ENCODE results near the gene SULT1A2. TPM values are rescaled to one million over a fixed set of nuclear protein-coding genes. Genes with fewer than 3 reads are reported as not detected.

Gene SULT1A2
- polyA plus RNA-seq, 1 of the 3 experiments (the other 2 are of a cell fraction) = 0.07 TPM

DNA sequence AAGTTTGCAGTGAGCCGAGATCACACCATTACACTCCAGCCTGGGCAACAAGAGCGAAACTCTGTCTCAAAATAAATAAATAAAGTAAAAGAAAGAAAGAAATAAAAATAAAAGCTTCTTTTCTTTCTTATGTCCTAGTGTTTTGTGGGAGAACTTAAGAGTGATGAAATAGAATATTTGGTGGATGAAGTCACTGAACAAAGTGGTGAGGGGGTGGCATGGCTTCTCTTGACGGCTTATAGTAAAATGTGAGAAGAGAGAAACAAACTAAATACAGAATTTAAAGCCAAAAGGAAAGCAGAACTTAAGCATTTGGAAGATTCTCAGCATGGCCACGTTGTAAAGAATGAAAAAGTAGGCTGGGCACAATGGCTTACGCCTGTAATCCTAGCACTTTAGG, 27.8 kb downstream of the SULT1A2 start:
- H3K79me2 ChIP-seq (ENCODE audit: insufficient read depth) = 0 out of 2 replicates have a peak, but pooled peaks cover 11% of the 10 kb centered on the region
- no peak overlapping the region for H3K9ac ChIP-seq
- H2AFZ ChIP-seq (ENCODE audit: low read depth) = no peak overlapping the region
- ChIA-PET CTCF (interaction anchor here (0.9 to 1.0 kb wide), 2 partner anchors 14 kb away, joined by 3 read pairs; no protein-coding TSS in a partner anchor), POLR2A (no interaction called here)
- H3K4me1 ChIP-seq (ENCODE audit: control insufficient read depth in 1 of 2, insufficient read depth in 2 of 2, low read depth in 1 of 2, low read length in 1 of 2) = peaks cover 0 to under 1% of the 10 kb centered on the region in 2 experiments; a peak in 1 of 4 replicates
- 93% methylated on average over 5 of the region's 5 CpGs for WGBS (ENCODE audit: low lambda C conversion rate)
- H3K9me2 ChIP-seq = no peaks in the 10 kb centered on the region
- H4K20me1 ChIP-seq (ENCODE audit: insufficient read depth) = no peaks in the 10 kb centered on the region
- TF ChIP-seq NFIC (IDR thresholded peaks at IDR 0.05; ENCODE audit: borderline replicate concordance) (no peak), JUND (IDR thresholded peaks at IDR 0.05) (no peak), FOXM1 (IDR thresholded peaks at IDR 0.05; ENCODE audit: low read depth) (no peak), RFX5 (IDR thresholded peaks at IDR 0.05; ENCODE audit: low read length) (no peak), SMC3 (IDR thresholded peaks at IDR 0.05; ENCODE audit: low read depth, low read length) (no peak), TCF12 (IDR thresholded peaks at IDR 0.05) (no peak), TAF1 (IDR thresholded peaks at IDR 0.05; ENCODE audit: borderline replicate concordance, low read depth, low read length) (no peak), GATA2 (CRISPR knock-in tag; IDR thresholded peaks at IDR 0.05) (no peak), FOSL2 (IDR thresholded peaks at IDR 0.05; ENCODE audit: borderline replicate concordance, low read depth) (no peak), EP300 (IDR thresholded peaks at IDR 0.05; ENCODE audit: borderline replicate concordance in 1 of 2, low read depth in 1 of 2, low read length in 1 of 2) (no peak), FOXJ3 (CRISPR knock-in tag; IDR thresholded peaks at IDR 0.05) (no peak), YY1 (IDR thresholded peaks at IDR 0.05; ENCODE audit: low read depth) (no peak), RXRA (IDR thresholded peaks at IDR 0.05; ENCODE audit: borderline replicate concordance, low read depth) (no peak), NRF1 (IDR thresholded peaks at IDR 0.05; ENCODE audit: low read depth, low read length) (no peak), RAD21 (IDR thresholded peaks at IDR 0.05; ENCODE audit: low read length) (no peak), MXI1 (IDR thresholded peaks at IDR 0.05; ENCODE audit: low read depth, low read length) (no peak)
- TF ChIP-seq, protein P1, sequence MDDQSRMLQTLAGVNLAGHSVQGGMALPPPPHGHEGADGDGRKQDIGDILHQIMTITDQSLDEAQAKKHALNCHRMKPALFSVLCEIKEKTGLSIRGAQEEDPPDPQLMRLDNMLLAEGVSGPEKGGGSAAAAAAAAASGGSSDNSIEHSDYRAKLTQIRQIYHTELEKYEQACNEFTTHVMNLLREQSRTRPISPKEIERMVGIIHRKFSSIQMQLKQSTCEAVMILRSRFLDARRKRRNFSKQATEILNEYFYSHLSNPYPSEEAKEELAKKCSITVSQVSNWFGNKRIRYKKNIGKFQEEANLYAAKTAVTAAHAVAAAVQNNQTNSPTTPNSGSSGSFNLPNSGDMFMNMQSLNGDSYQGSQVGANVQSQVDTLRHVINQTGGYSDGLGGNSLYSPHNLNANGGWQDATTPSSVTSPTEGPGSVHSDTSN (IDR thresholded peaks at IDR 0.05) = no peak
- TF ChIP-seq, protein P2, sequence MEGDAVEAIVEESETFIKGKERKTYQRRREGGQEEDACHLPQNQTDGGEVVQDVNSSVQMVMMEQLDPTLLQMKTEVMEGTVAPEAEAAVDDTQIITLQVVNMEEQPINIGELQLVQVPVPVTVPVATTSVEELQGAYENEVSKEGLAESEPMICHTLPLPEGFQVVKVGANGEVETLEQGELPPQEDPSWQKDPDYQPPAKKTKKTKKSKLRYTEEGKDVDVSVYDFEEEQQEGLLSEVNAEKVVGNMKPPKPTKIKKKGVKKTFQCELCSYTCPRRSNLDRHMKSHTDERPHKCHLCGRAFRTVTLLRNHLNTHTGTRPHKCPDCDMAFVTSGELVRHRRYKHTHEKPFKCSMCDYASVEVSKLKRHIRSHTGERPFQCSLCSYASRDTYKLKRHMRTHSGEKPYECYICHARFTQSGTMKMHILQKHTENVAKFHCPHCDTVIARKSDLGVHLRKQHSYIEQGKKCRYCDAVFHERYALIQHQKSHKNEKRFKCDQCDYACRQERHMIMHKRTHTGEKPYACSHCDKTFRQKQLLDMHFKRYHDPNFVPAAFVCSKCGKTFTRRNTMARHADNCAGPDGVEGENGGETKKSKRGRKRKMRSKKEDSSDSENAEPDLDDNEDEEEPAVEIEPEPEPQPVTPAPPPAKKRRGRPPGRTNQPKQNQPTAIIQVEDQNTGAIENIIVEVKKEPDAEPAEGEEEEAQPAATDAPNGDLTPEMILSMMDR (IDR thresholded peaks at IDR 0.05) = no peak
- no peak overlapping the region for H3K27ac ChIP-seq (ENCODE audit: low read depth in 2 of 2, low read length in 1 of 2)
- H3K27me3 ChIP-seq (ENCODE audit: insufficient read depth) = no peaks in the 10 kb centered on the region
- peaks cover 0 to 6% of the 10 kb centered on the region in 2 experiments for H3K36me3 ChIP-seq (replicated peaks in 1 of 2; ENCODE audit: control insufficient read depth in 1 of 2, insufficient read depth in 2 of 2, low read length in 1 of 2)
- H3K4me3 ChIP-seq (ENCODE audit: low read depth in 2 of 2, low read length in 1 of 2) = no peak overlapping the region
- no peak for DNase-seq
- H3F3A ChIP-seq (replicated peaks; ENCODE audit: insufficient read depth) = no peaks in the 10 kb centered on the region
- H3K4me2 ChIP-seq = no peak overlapping the region
- no peaks in the 10 kb centered on the region for H3K9me3 ChIP-seq

DNA sequence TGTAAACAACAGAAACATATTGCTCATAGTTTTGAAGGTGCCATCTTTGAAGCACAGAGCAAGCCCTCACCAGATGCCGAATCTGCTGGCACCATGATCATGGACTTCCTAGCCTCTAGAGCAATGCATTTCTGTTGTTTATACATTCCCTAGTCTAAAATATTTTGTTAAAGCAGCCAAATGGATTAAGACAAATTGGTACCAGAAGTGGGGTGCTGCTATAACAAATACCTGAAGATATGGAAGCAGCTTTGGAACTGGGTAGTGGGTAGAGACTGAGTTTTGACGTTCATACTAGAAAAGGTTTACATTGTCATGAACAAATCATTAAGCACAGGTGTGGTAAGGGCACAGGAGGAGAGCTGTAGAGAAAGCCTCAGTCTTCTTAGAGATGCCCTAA, 29.6 kb downstream of the SULT1A2 start:
- POLR2A ChIA-PET = no interaction called here
- Histone ChIP-seq H3K4me1 (ENCODE audit: control insufficient read depth in 1 of 2, insufficient read depth in 2 of 2, low read depth in 1 of 2, low read length in 1 of 2) (peaks cover 0 to 3% of the 10 kb centered on the region in 2 experiments; a peak in 1 of 4 replicates), H3K9ac (no peak overlapping the region), H3K27me3 (ENCODE audit: insufficient read depth) (no peaks in the 10 kb centered on the region), H3F3A (replicated peaks; ENCODE audit: insufficient read depth) (no peaks in the 10 kb centered on the region), H3K9me3 (no peaks in the 10 kb centered on the region), H4K20me1 (ENCODE audit: insufficient read depth) (no peaks in the 10 kb centered on the region), H2AFZ (ENCODE audit: low read depth) (no peak overlapping the region), H3K27ac (ENCODE audit: low read depth in 2 of 2, low read length in 1 of 2) (no peak overlapping the region), H3K9me2 (no peaks in the 10 kb centered on the region), H3K4me2 (no peak overlapping the region), H3K4me3 (ENCODE audit: low read depth in 2 of 2, low read length in 1 of 2) (no peak overlapping the region), H3K79me2 (ENCODE audit: insufficient read depth) (0 out of 2 replicates have a peak, but pooled peaks cover 11% of the 10 kb centered on the region), H3K36me3 (replicated peaks in 1 of 2; ENCODE audit: control insufficient read depth in 1 of 2, insufficient read depth in 2 of 2, low read length in 1 of 2) (peaks cover 0 to 6% of the 10 kb centered on the region in 2 experiments)
- no peak for DNase-seq
- CTCF ChIA-PET = no interaction called here
- 95% methylated on average over 2 of the region's 2 CpGs for WGBS (ENCODE audit: low lambda C conversion rate)
- TF ChIP-seq, protein P3, sequence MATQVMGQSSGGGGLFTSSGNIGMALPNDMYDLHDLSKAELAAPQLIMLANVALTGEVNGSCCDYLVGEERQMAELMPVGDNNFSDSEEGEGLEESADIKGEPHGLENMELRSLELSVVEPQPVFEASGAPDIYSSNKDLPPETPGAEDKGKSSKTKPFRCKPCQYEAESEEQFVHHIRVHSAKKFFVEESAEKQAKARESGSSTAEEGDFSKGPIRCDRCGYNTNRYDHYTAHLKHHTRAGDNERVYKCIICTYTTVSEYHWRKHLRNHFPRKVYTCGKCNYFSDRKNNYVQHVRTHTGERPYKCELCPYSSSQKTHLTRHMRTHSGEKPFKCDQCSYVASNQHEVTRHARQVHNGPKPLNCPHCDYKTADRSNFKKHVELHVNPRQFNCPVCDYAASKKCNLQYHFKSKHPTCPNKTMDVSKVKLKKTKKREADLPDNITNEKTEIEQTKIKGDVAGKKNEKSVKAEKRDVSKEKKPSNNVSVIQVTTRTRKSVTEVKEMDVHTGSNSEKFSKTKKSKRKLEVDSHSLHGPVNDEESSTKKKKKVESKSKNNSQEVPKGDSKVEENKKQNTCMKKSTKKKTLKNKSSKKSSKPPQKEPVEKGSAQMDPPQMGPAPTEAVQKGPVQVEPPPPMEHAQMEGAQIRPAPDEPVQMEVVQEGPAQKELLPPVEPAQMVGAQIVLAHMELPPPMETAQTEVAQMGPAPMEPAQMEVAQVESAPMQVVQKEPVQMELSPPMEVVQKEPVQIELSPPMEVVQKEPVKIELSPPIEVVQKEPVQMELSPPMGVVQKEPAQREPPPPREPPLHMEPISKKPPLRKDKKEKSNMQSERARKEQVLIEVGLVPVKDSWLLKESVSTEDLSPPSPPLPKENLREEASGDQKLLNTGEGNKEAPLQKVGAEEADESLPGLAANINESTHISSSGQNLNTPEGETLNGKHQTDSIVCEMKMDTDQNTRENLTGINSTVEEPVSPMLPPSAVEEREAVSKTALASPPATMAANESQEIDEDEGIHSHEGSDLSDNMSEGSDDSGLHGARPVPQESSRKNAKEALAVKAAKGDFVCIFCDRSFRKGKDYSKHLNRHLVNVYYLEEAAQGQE (IDR thresholded peaks at IDR 0.05; ENCODE audit: low read depth, low read length) = no peak
- TF ChIP-seq, protein P4, sequence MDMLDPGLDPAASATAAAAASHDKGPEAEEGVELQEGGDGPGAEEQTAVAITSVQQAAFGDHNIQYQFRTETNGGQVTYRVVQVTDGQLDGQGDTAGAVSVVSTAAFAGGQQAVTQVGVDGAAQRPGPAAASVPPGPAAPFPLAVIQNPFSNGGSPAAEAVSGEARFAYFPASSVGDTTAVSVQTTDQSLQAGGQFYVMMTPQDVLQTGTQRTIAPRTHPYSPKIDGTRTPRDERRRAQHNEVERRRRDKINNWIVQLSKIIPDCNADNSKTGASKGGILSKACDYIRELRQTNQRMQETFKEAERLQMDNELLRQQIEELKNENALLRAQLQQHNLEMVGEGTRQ (IDR thresholded peaks at IDR 0.05; ENCODE audit: borderline replicate concordance, low read depth, low read length) = no peak
- no peak for TF ChIP-seq GATA2 (CRISPR knock-in tag; IDR thresholded peaks at IDR 0.05)
- TF ChIP-seq, protein P1 (IDR thresholded peaks at IDR 0.05) = no peak
- TF ChIP-seq, protein P5, sequence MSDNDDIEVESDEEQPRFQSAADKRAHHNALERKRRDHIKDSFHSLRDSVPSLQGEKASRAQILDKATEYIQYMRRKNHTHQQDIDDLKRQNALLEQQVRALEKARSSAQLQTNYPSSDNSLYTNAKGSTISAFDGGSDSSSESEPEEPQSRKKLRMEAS (IDR thresholded peaks at IDR 0.05; ENCODE audit: low read depth) = no peak

Data from SK-N-SH (cell line).